DND-41 (cell line): Measurements from ENCODE around the gene MTA1.

ENCODE experiments used
- ATAC-seq: fragments of 200-7000 bp; cut with Tn5 transposase; 3 replicates; pipeline ENCODE4 v1.9.1; 2021; ENCODE audit warnings: low read depth; ENCODE audit not compliant: insufficient read depth
- DNase-seq: peaks from one replicate; pipeline ENCODE4 v3.0.0-alpha.2; 2020
- H2AFZ ChIP-seq: 2 replicates; pipeline ENCODE4 v1.6.0; 2012; ENCODE audit warnings: low read depth, low read length
- H3K27ac ChIP-seq: 2 replicates; pipeline ENCODE4 v1.5.1; 2012; ENCODE audit warnings: low read length, inconsistent platforms
- H3K27me3 ChIP-seq: fragments of 200-600 bp; sonication (generic); 2 replicates; pipeline ENCODE4 v1.6.0; 2012; ENCODE audit warnings: low read length, mild to moderate bottlenecking, inconsistent platforms; ENCODE audit not compliant: insufficient read depth, poor library complexity
- H3K36me3 ChIP-seq: 2 replicates; pipeline ENCODE4 v1.5.1; 2012; ENCODE audit warnings: low read length, inconsistent platforms; ENCODE audit not compliant: insufficient read depth
- H3K4me1 ChIP-seq: 2 replicates; pipeline ENCODE4 v1.5.1; 2012; ENCODE audit warnings: mild to moderate bottlenecking, low read length; ENCODE audit not compliant: insufficient read depth
- H3K4me2 ChIP-seq: 2 replicates; pipeline ENCODE4 v1.6.0; 2012; ENCODE audit warnings: mild to moderate bottlenecking, moderate library complexity, low read length, inconsistent platforms; ENCODE audit not compliant: insufficient read depth
- H3K4me3 ChIP-seq, 2 experiments: fragments of 200-600 bp in 1 of 2; shearing (Covaris generic) in 1 of 2; 2 replicates each; pipeline ENCODE4 v1.5.1; 2012 to 2016; ENCODE audit warnings: inconsistent platforms in 2 of 2, low read length in 2 of 2, mild to moderate bottlenecking in 2 of 2, low read depth in 1 of 2, moderate library complexity in 1 of 2
- H3K79me2 ChIP-seq: 2 replicates; pipeline ENCODE4 v1.6.0; 2012; ENCODE audit warnings: low read length, inconsistent platforms; ENCODE audit not compliant: insufficient read depth
- H3K9ac ChIP-seq: 2 replicates; pipeline ENCODE4 v1.6.0; 2012; ENCODE audit warnings: low read depth, mild to moderate bottlenecking, inconsistent platforms, low read length, moderate library complexity
- H3K9me3 ChIP-seq: 2 replicates; pipeline ENCODE4 v1.5.1; 2012; ENCODE audit warnings: low read length, moderate library complexity, mild to moderate bottlenecking, inconsistent platforms; ENCODE audit not compliant: insufficient read depth, severe bottlenecking
- H4K20me1 ChIP-seq: 2 replicates; pipeline ENCODE4 v1.6.0; 2012; ENCODE audit warnings: low read length; ENCODE audit not compliant: insufficient read depth
- EZH2 ChIP-seq: IDR thresholded peaks from 3 replicates; pipeline ENCODE4 v1.6.1; 2012; ENCODE audit warnings: borderline replicate concordance, low read depth, mild to moderate bottlenecking, moderate library complexity, low read length, inconsistent platforms; ENCODE audit not compliant: severe bottlenecking
- TF ChIP-seq, protein P1 (sequence below): IDR thresholded peaks from 2 replicates; pipeline ENCODE4 v1.5.1; 2012; ENCODE audit warnings: borderline replicate concordance, low read length, moderate library complexity, mild to moderate bottlenecking; ENCODE audit not compliant: poor library complexity, severe bottlenecking; ENCODE audit errors: extremely low read depth

Gene MTA1

DNA sequence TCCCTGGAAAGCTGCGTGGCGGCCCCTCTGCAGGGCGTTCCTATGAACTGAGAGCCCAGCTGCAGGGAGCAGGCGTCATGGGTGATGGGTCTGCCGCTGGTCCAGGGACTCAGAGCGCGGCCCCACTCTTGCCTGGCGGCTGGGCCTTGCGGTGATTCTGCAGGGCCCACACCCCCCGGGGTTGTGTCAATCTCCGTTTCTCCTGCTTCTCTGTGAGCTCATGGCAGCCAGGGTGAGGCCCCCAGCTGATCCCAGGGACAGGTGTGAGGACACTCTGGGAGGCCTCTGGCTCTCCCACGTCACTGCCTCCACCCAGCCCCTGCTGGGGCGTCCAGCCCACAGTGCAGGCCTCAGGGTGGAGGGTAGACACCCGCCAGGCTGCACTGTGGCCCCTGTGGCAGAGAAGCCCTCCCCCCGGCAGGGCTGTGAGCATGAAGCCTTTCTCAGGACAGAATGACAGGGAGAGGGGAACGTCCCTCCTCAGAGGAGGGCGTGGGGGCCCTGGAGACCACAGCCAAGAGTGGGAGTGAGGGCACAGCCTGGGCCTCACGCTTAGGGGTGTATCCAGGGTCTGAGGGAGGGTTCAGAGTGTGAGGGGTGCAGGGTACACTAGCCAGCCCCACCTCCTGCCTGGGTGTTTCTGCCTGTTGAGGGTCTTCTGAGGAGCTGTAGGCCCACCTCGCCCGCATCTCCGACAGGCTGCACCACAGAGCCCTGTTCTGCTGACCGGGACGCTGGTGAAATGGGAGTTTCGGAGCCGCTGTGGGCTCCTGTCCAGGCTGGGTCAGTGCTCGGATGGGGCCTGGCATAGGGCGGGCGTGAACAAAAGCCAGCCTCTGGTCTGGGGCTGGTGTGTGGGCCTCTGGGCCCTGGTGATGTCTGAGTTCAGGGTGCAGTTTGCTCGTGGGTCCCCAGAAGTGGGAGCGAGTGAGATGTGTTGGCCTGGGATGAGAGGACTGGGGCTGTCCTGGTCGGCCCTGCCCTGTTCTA lies 28.3 kb downstream of the MTA1 start:
- Histone ChIP-seq H3K9me3 (no peaks in the 10 kb centered on the region), H4K20me1 (peaks cover 72% of the 10 kb centered on the region), H3K4me3 (no peak overlapping the region), H3K4me2 (no peak overlapping the region), H3K79me2 (peaks cover 50% of the 10 kb centered on the region), H3K27ac (no peak overlapping the region), H3K27me3 (no peaks in the 10 kb centered on the region), H3K9ac (no peak overlapping the region), H3K36me3 (peaks cover 82% of the 10 kb centered on the region), H3K4me1 (no peaks in the 10 kb centered on the region), H2AFZ (no peak overlapping the region)
- DNase-seq, result no peak
- no peak for ATAC-seq
- TF ChIP-seq EZH2, result no peak
- TF ChIP-seq, protein P1, sequence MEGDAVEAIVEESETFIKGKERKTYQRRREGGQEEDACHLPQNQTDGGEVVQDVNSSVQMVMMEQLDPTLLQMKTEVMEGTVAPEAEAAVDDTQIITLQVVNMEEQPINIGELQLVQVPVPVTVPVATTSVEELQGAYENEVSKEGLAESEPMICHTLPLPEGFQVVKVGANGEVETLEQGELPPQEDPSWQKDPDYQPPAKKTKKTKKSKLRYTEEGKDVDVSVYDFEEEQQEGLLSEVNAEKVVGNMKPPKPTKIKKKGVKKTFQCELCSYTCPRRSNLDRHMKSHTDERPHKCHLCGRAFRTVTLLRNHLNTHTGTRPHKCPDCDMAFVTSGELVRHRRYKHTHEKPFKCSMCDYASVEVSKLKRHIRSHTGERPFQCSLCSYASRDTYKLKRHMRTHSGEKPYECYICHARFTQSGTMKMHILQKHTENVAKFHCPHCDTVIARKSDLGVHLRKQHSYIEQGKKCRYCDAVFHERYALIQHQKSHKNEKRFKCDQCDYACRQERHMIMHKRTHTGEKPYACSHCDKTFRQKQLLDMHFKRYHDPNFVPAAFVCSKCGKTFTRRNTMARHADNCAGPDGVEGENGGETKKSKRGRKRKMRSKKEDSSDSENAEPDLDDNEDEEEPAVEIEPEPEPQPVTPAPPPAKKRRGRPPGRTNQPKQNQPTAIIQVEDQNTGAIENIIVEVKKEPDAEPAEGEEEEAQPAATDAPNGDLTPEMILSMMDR, result no peak

GRCh38 chr14:105448706-105449111 lies 29.1 kb downstream of the MTA1 start:
- H2AFZ ChIP-seq, result no peak overlapping the region
- no peaks in the 10 kb centered on the region for H3K4me1 ChIP-seq
- peaks cover 68% of the 10 kb centered on the region for H4K20me1 ChIP-seq
- no peaks in the 10 kb centered on the region for H3K27me3 ChIP-seq
- ATAC-seq (peak; percentile 86), DNase-seq (peak; percentile 61)
- no peak overlapping the region for H3K4me3 ChIP-seq
- TF ChIP-seq, protein P1, result peak; percentile 72
- no peak for TF ChIP-seq EZH2
- H3K79me2 ChIP-seq, result peaks cover 46% of the 10 kb centered on the region
- H3K4me2 ChIP-seq, result no peak overlapping the region
- H3K9ac ChIP-seq, result no peak overlapping the region
- H3K9me3 ChIP-seq, result no peaks in the 10 kb centered on the region
- H3K27ac ChIP-seq, result no peak overlapping the region
- H3K36me3 ChIP-seq, result peaks cover 80% of the 10 kb centered on the region

DNA sequence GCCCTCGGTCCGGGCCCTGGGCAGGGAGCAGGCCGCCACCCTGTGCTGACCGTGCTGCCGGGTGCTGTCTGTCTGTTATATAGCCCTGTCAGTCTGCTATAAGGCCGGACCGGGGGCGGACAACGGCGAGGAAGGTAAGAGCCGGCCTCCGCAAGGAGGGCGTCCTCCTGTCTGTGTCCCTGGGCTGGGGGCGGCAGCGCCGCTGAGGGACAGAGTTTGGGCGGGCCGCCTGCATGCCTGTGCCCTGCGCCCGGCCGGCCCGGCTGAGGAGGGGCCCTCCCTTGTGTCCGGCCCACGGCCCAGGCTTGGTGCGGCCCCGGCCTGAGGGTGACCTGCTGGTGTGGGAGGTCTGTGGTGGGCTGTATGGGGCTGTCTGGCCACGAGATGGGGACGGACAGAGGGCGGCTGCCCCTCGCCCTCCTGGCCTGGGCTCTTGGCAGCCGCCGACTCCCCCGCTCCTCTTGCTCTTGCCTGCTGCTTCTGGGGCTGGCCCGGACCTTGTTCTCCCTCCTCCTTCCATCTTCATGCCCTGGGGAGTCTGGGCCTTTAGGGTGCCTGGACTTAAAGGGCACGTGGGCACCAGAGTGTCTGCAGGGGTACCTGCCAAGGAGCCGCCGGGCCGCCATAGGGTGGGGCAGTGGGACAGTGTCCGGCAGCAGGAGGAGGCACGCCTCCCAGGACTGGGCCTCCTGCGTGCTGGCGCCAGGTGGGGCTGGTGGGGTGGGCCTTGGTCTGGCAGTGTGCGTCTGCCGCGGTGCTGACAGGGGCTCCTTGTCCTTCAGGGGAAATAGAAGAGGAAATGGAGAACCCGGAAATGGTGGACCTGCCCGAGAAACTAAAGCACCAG lies 29.9 kb downstream of the MTA1 start:
- no peak for DNase-seq
- no peaks in the 10 kb centered on the region for H3K9me3 ChIP-seq
- no peak overlapping the region for H3K9ac ChIP-seq
- H3K79me2 ChIP-seq, result peaks cover 46% of the 10 kb centered on the region
- no peak overlapping the region for H2AFZ ChIP-seq
- no peak for TF ChIP-seq EZH2
- TF ChIP-seq, protein P1, result no peak
- H3K36me3 ChIP-seq, result peaks cover 87% of the 10 kb centered on the region
- ATAC-seq, result no peak
- H4K20me1 ChIP-seq, result peaks cover 68% of the 10 kb centered on the region
- H3K27me3 ChIP-seq, result no peaks in the 10 kb centered on the region
- H3K27ac ChIP-seq, result no peak overlapping the region
- no peak overlapping the region for H3K4me3 ChIP-seq
- no peaks in the 10 kb centered on the region for H3K4me1 ChIP-seq
- no peak overlapping the region for H3K4me2 ChIP-seq
